Tibial artery (tissue), 4 donors: ENCODE results near the gene STARD5.
A peak's percentile ranks its signal among the peaks of the same experiment; 100 is the strongest.

Experiments used
- DNase-seq, 2 donors: peaks; one replicate each; pipeline ENCODE4 v3.0.0-alpha.2; 2019
- H3K27ac ChIP-seq, 2 donors: fragments of 200-600 bp; sonication (generic) in 1 of 2; 1 replicate in 1 of 2; 2 replicates in 1 of 2; pipeline ENCODE4 v1.5.1; 2018 to 2019; ENCODE audit warnings: mild to moderate bottlenecking in 1 of 2
- H3K27me3 ChIP-seq, 2 donors: fragments of 200-600 bp; sonication (generic) in 1 of 2; one replicate each; pipeline versions ENCODE4 v1.5.1 to v1.6.0; 2016 to 2019
- H3K36me3 ChIP-seq, 3 donors: fragments of 200-600 bp; sonication (generic) in 2 of 3; one replicate each; pipeline ENCODE4 v1.5.1; 2016 to 2019; ENCODE audit warnings: mild to moderate bottlenecking in 2 of 3
- H3K4me1 ChIP-seq, 4 donors: fragments of 200-600 bp; sonication (generic) in 2 of 4; 1 replicate in 3 of 4; 2 replicates in 1 of 4; pipeline ENCODE4 v1.5.1; 2016 to 2019
- H3K4me3 ChIP-seq, 2 donors: fragments of 200-600 bp; sonication (generic) in 1 of 2; 1 replicate in 1 of 2; 2 replicates in 1 of 2; pipeline ENCODE4 v1.5.1; 2018 to 2019; ENCODE audit warnings: mild to moderate bottlenecking in 2 of 2
- H3K9me3 ChIP-seq, 3 donors: fragments of 200-600 bp; sonication (generic) in 1 of 3; one replicate each; pipeline ENCODE4 v1.5.1; 2016 to 2019
- CTCF ChIP-seq, 2 experiments: fragments of 200-600 bp in 1 of 2; fragments of 450-650 bp in 1 of 2; IDR thresholded peaks; one replicate each; pipeline ENCODE4 v1.5.1; 2017 to 2019; ENCODE audit warnings: antibody characterized with exemption in 2 of 2, mild to moderate bottlenecking in 1 of 2, moderate library complexity in 1 of 2
- intact Hi-C: fragments of 100-400 bp; cut with DNase I; formaldehyde crosslinking; loops from one replicate; pipeline ENCODE4 v1.15.0; 2023; ENCODE audit warnings: low total_unique reads

The STARD5 gene

DNA sequence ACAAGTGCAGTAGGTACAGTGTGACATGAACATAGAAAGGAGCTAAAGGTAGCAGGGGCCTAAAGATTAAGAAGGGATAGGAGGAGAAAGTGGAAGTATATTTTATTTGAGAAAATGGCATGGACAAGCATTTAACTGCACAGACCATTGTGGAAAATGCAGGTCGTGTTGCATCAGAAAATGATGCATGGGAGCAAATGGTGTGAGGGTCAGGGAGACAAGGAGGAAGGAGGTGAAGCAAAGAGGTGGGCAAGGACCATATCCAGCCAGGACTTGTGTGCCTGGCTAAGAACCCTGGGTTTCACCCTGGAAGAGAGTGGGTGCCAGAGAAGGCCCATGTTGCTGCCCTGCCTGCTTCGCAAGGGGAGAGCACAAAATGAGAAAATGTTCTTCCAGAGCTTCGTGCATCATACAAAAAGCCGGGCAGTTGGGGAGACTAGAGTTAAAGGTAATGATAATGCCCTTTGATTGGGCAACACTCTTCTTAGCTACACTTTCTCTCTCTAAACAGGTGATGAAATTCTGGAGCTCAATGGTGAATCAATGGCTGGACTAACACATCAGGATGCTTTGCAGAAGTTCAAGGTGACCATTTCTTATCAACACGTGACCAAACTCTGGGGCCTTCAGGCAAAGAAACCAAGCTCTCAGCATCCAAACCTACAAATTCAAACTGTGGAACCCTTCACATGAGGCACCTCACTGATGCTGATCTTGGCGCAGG lies 45.5 kb downstream of the STARD5 start:
- no peak overlapping the region for H3K4me3 ChIP-seq
- DNase-seq, result no peak
- intact Hi-C loops, result no loop called here
- no peak for TF ChIP-seq CTCF (IDR thresholded peaks at IDR 0.05)
- peaks cover 0 to 11% (median 4%) of the 10 kb centered on the region in 4 donors for H3K4me1 ChIP-seq
- H3K9me3 ChIP-seq, result peaks cover 0 to 6% (median 3%) of the 10 kb centered on the region in 3 donors
- no peak overlapping the region for H3K27ac ChIP-seq
- H3K27me3 ChIP-seq, result no peaks in the 10 kb centered on the region
- peaks cover 0 to 28% (median 9%) of the 10 kb centered on the region in 3 donors for H3K36me3 ChIP-seq

GRCh38 chr15:81277851-81278250 lies 46.1 kb downstream of the STARD5 start:
- intact Hi-C loops, result no loop called here
- no peaks in the 10 kb centered on the region for H3K27me3 ChIP-seq
- H3K27ac ChIP-seq, result no peak overlapping the region
- no peak overlapping the region for H3K4me3 ChIP-seq
- no peak for DNase-seq
- peaks cover 0 to 27% (median 9%) of the 10 kb centered on the region in 3 donors for H3K36me3 ChIP-seq
- peaks cover 0 to 11% (median 4%) of the 10 kb centered on the region in 4 donors for H3K4me1 ChIP-seq
- no peak for TF ChIP-seq CTCF (IDR thresholded peaks at IDR 0.05)
- H3K9me3 ChIP-seq, result peaks cover 0 to 6% (median 3%) of the 10 kb centered on the region in 3 donors

DNA sequence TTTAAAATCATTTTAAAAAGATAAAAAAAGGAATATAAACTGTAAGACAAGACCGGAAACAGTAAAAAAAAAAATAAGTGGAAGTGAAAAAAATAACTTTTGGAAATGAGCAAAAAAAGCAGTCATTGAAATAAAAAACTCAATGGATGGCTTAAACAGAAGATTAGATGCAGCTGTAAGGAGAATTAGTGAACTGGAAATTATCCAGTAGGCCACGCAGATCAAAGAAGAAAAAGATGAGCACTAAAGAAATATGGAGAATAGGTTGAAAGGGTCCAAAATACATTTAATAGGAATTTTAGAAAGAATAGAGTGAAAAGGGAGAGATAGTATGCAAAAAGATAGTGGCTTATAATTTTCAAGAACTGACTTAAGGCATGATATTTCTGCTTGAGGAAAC lies 47.0 kb downstream of the STARD5 start:
- H3K4me3 ChIP-seq, result no peak overlapping the region
- H3K4me1 ChIP-seq, result peaks cover 0 to 11% (median 4%) of the 10 kb centered on the region in 4 donors
- H3K9me3 ChIP-seq, result peaks cover 0 to 6% (median 3%) of the 10 kb centered on the region in 3 donors
- DNase-seq, result no peak
- peaks cover 0 to 18% (median 11%) of the 10 kb centered on the region in 3 donors for H3K36me3 ChIP-seq
- no peak for TF ChIP-seq CTCF (IDR thresholded peaks at IDR 0.05)
- intact Hi-C loops, result no loop called here
- no peak overlapping the region for H3K27ac ChIP-seq
- H3K27me3 ChIP-seq, result no peaks in the 10 kb centered on the region

- Histone ChIP-seq H3K27ac (no peak overlapping the region), H3K4me3 (no peak overlapping the region), H3K9me3 (peaks cover 0 to 6% (median 3%) of the 10 kb centered on the region in 3 donors), H3K27me3 (no peaks in the 10 kb centered on the region), H3K4me1 (peaks cover 0 to 11% (median 4%) of the 10 kb centered on the region in 4 donors), H3K36me3 (peaks cover 0 to 16% (median 15%) of the 10 kb centered on the region in 3 donors)
- DNase-seq, result no peak
- intact Hi-C loops, result no loop called here
- no peak for TF ChIP-seq CTCF (IDR thresholded peaks at IDR 0.05)
Observed at GRCh38 chr15:81275711-81276392, 48.1 kb downstream of the STARD5 start.

DNA sequence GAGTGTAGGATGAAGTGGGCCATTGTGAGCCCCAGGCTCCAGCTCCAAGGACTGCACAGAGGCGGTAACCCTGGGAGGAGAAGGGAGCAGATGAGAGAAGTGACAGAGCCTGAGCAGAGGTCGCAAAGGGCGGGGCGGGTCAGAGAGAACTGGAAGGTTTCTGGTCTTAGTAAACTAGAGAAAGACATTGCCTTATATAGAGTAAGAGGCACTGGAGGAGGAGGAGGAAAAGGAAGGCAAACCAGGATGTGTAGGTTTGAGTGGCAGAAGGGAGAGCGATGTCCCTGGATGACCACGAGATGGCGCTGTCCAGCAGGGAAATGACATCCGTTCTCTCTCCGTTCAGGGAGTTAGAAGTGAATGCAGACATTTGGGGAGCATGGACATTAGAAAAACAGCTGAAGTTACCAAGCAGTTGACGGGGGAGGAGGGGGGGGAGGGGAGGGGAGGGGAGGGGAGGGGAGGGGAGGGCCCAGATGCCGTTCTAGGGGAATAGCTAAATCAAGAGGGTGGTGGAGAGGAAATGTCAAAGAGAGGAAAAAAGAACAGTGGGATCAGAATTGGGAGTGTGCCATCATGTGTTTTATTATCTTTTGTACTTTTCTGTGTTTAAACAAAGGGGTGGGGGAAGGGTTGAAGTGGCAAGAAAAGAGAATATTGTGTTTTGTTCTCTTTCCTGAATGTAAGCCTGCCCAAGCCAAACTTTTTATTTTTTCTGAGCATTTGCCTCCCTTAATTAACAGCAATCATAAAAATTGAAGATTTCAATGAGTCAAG lies 48.8 kb downstream of the STARD5 start:
- DNase-seq, result peak; percentile 45 to 78
- H3K4me3 ChIP-seq, result no peak overlapping the region
- H3K36me3 ChIP-seq, result peaks cover 0 to 16% (median 8%) of the 10 kb centered on the region in 3 donors
- TF ChIP-seq CTCF (IDR thresholded peaks at IDR 0.05), result peak; percentile 75 to 89
- intact Hi-C loops, result no loop called here
- no peaks in the 10 kb centered on the region for H3K27me3 ChIP-seq
- no peak overlapping the region for H3K27ac ChIP-seq
- peaks cover 0 to 11% (median 4%) of the 10 kb centered on the region in 4 donors for H3K4me1 ChIP-seq
- peaks cover 0 to 6% (median 3%) of the 10 kb centered on the region in 3 donors for H3K9me3 ChIP-seq
